Thoracic aorta (tissue), 2 donors: ENCODE data around the gene LAMA4. TPM values are rescaled to one million over a fixed set of nuclear protein-coding genes. Genes with fewer than 3 reads are reported as not detected.

ENCODE experiments used
- ATAC-seq: fragments of 150-250 bp; one replicate; pipeline ENCODE4 v1.8.0; 2017; ENCODE audit warnings: low read depth; ENCODE audit not compliant: insufficient number of reproducible peaks, low FRiP score
- DNase-seq: peaks from one replicate; pipeline ENCODE4 v3.0.0-alpha.2; 2020; ENCODE audit warnings: low spot score
- H3K27ac ChIP-seq, 2 donors: fragments of 200-600 bp; sonication (generic); 1 replicate in 1 of 2; 2 replicates in 1 of 2; pipeline ENCODE4 v1.5.1; 2016; ENCODE audit warnings: mild to moderate bottlenecking in 2 of 2, moderate library complexity in 2 of 2
- H3K27me3 ChIP-seq: fragments of 200-600 bp; sonication (generic); replicated peaks from 2 replicates; pipeline ENCODE4 v1.6.0; 2016; ENCODE audit warnings: mild to moderate bottlenecking; ENCODE audit not compliant: insufficient read depth
- H3K36me3 ChIP-seq: fragments of 200-600 bp; sonication (generic); one replicate; pipeline ENCODE4 v1.5.1; 2016
- H3K4me1 ChIP-seq, 2 donors: fragments of 200-600 bp; sonication (generic); 1 replicate in 1 of 2; 2 replicates in 1 of 2; pipeline versions ENCODE4 v1.5.1 to v1.6.0; 2016; ENCODE audit warnings: low read depth in 2 of 2, mild to moderate bottlenecking in 1 of 2; ENCODE audit not compliant: control insufficient read depth in 1 of 2
- H3K4me3 ChIP-seq: fragments of 200-600 bp; sonication (generic); 2 replicates; pipeline ENCODE4 v1.5.1; 2016; ENCODE audit warnings: mild to moderate bottlenecking
- H3K9me3 ChIP-seq: fragments of 200-600 bp; sonication (generic); 2 replicates; pipeline ENCODE4 v1.5.1; 2016
- total RNA-seq, 2 donors: library from RNA; depleted of rRNA; stranded (reverse); fragments of >200 nt; gene quantifications; one replicate each; pipeline versions ENCODE4 v1.1.0 to v1.2.3, GENCODE V29; 2016
- TF ChIP-seq, protein P1 (sequence below): fragments of 200-600 bp; sonication (generic); IDR thresholded peaks from one replicate; pipeline ENCODE4 v1.5.1; 2019; ENCODE audit warnings: antibody characterized with exemption

The LAMA4 gene
- total RNA-seq, 2 donors from 2014 or later, result 34.9 to 66.7 TPM

DNA sequence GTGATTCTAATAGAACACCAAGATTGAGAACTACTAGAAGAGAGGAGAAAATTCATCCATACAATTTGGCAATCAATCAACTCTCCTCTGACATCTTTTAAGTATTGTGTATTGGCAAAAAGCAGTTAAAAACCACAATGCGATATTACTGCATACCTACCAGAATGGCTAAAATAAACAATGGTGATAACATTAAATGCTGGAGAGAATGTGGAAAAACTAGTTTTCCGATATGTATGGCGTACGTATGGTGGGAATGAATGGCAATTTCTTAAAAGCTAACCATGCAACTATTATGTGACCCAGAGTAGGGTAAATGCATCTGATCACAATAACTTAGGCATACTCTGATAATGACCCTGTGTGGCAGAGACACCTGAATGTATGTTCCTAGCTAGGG, 29.3 kb upstream of the LAMA4 start:
- H3K27ac ChIP-seq, result no peak overlapping the region
- TF ChIP-seq, protein P1, sequence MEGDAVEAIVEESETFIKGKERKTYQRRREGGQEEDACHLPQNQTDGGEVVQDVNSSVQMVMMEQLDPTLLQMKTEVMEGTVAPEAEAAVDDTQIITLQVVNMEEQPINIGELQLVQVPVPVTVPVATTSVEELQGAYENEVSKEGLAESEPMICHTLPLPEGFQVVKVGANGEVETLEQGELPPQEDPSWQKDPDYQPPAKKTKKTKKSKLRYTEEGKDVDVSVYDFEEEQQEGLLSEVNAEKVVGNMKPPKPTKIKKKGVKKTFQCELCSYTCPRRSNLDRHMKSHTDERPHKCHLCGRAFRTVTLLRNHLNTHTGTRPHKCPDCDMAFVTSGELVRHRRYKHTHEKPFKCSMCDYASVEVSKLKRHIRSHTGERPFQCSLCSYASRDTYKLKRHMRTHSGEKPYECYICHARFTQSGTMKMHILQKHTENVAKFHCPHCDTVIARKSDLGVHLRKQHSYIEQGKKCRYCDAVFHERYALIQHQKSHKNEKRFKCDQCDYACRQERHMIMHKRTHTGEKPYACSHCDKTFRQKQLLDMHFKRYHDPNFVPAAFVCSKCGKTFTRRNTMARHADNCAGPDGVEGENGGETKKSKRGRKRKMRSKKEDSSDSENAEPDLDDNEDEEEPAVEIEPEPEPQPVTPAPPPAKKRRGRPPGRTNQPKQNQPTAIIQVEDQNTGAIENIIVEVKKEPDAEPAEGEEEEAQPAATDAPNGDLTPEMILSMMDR, result no peak
- no peaks in the 10 kb centered on the region for H3K36me3 ChIP-seq
- no peaks in the 10 kb centered on the region for H3K9me3 ChIP-seq
- ATAC-seq (no peak), DNase-seq (no peak)
- peaks cover 0 to 17% of the 10 kb centered on the region in 2 donors for H3K4me1 ChIP-seq
- no peaks in the 10 kb centered on the region for H3K27me3 ChIP-seq
- no peak overlapping the region for H3K4me3 ChIP-seq

DNA sequence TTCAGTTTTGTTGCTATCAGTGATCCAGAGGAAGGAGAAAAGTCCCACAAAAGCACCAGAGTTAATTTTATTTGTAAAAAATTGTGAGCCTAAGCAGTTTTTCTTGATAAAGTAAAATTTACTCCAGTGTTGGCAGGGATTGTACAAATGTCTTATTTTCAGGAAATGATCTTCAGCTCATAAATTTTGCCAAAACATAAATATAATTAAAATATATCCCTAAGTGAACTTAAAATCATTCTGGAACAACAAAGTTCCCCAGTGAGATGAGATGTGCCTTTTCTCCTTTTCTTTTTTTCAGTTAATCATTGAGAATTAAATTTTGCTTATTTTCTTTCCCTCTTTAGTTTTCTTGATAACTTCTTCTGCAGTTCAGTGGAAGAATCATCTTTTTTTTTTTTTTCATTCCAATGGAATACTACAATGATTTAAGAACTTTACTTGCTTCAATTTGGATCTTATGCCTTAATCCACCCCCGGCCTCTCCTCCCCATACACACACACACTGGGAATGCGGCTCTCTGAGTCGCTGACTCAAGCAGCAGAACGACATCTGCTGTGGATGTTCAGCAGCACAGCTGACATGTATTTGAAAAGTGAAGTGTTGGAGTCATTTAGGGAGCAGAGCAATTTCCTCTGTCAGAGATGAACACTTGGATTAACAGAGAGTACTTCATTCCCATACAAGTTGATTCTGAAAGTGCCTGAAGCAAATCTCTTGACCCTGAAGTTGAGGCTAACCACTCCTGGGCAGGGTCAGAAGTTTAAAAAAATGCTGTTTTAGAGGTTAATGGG, 27.7 kb upstream of the LAMA4 start:
- Histone ChIP-seq H3K36me3 (no peaks in the 10 kb centered on the region), H3K27me3 (no peaks in the 10 kb centered on the region), H3K4me1 (peaks cover 0 to 12% of the 10 kb centered on the region in 2 donors), H3K9me3 (no peaks in the 10 kb centered on the region), H3K27ac (no peak overlapping the region), H3K4me3 (no peak overlapping the region)
- TF ChIP-seq, protein P1, result peak; percentile 26
- ATAC-seq (peak; percentile 32), DNase-seq (no peak)

DNA sequence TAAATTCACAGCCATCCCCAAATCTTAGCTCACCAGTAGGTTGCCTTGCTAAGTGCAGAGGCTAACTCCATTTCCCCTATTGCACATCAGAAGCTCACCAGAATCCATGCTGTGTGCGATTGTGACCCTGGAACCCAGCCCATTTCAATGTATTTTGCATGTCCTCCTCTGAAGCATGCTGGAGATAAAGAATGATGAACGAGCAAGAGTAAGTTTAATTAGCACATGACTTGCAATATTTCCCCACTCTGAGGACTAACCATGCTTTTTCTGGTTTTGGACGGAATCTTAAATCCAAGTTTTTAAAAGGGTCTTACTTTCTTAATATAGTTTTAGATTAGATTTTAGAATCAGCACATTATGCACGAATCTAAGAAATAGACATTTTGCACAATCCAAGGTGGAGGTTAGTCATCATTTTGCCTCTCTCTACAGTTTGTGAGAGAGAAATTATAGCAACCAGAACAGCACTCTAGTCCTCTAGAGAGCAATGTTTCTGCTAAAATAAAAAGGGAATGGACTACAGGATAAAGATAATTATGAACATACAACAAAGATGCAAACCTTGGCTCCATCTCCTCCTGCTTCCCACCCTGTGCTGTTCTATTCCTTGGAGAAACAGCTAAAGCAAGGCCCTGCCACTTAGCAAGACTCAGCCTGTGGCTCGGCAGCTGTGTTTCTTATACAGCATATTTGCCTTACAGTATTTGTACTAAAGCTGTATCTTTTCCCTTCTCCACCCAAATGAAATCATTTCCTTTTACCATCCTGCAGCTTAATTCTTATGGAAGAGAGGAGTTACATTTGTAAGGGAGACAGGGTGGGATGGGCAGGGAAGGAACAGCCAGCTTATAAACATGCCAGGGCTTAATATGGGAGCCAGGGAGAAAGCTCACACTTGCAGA, 24.9 kb upstream of the LAMA4 start:
- TF ChIP-seq, protein P1, result no peak
- no peaks in the 10 kb centered on the region for H3K36me3 ChIP-seq
- no peaks in the 10 kb centered on the region for H3K27me3 ChIP-seq
- H3K4me1 ChIP-seq, result peaks cover 0 to 12% of the 10 kb centered on the region in 2 donors
- H3K27ac ChIP-seq, result no peak overlapping the region
- no peak for DNase-seq
- no peak for ATAC-seq
- no peaks in the 10 kb centered on the region for H3K9me3 ChIP-seq
- H3K4me3 ChIP-seq, result no peak overlapping the region

DNA sequence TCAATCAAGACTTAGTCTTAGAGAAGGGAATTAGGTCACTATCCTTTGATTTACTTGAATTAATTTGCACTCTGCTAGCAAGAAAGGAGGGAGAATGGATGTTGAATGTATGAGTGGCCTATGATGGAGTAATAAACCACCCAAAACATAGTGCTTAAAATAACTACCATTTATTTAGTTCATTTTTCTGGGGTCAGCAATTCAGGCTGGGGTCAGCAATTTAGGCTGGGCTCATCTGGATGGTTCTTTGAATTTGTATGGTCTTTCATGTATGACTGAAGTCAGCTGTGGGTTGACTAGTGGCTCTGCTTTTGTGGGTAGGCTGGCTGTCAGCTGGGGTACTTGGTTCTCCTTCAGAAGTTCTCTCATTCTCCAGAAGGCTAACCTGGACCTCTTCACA, 21.0 kb upstream of the LAMA4 start:
- H3K4me1 ChIP-seq, result peaks cover 0 to 12% of the 10 kb centered on the region in 2 donors
- no peak overlapping the region for H3K27ac ChIP-seq
- DNase-seq (no peak), ATAC-seq (no peak)
- H3K27me3 ChIP-seq, result no peaks in the 10 kb centered on the region
- no peak overlapping the region for H3K4me3 ChIP-seq
- TF ChIP-seq, protein P1, result no peak
- no peaks in the 10 kb centered on the region for H3K9me3 ChIP-seq
- no peaks in the 10 kb centered on the region for H3K36me3 ChIP-seq

DNA sequence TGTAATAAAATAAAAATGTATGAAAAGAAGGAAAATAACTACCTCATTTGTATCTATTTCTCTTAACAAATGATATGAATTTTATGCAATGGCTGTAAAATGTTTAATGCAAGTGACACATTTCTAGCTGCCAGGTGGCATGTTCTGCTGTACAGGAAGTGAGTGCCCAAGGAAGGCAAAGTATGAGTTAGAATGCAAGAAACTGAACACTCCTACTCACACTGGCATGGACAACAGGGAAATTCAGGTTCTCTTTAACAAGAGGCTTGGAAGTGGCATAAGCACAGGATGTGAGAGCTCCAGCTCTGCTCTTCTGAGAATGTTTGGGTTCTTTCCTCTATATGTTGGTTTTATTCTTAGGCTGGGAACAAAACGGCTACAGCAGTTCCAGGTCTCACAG, 20.4 kb upstream of the LAMA4 start:
- ATAC-seq, result no peak
- TF ChIP-seq, protein P1, result no peak

More for the DNA sequence above, 20.4 kb upstream of the LAMA4 start:
- Histone ChIP-seq H3K36me3 (no peaks in the 10 kb centered on the region), H3K9me3 (no peaks in the 10 kb centered on the region), H3K27ac (no peak overlapping the region), H3K4me1 (peaks cover 0 to 9% of the 10 kb centered on the region in 2 donors), H3K4me3 (no peak overlapping the region), H3K27me3 (no peaks in the 10 kb centered on the region)
- no peak for DNase-seq
